ENCODE measurements around the gene S100A6.

- no peak for TF ChIP-seq POLR2A (IDR thresholded peaks at IDR 0.05; ENCODE audit: low read length)
- no peak for TF ChIP-seq GATA1 (IDR thresholded peaks at IDR 0.05; ENCODE audit: low read depth, low read length)
Measured at GRCh38 chr1:153546371-153546770, 10.6 kb upstream of the S100A6 start.

Data from erythroblast (primary cell).